C4-2B (cell line): ENCODE measurements around the gene PKHD1.

Experiments used
- CTCF ChIP-seq: fragments of 450-650 bp; conservative IDR thresholded peaks from 2 replicates; pipeline ENCODE4 v1.5.1; 2017; ENCODE audit warnings: mild to moderate bottlenecking
- ZFX ChIP-seq: fragments of 450-650 bp; IDR thresholded peaks from 2 replicates; pipeline ENCODE4 v1.6.1; 2017

GRCh38 chr6:51644426-51644825, 443.0 kb downstream of the PKHD1 start:
- TF ChIP-seq CTCF (no peak), ZFX (no peak)
